ENCODE results near the gene COL12A1.

DNA sequence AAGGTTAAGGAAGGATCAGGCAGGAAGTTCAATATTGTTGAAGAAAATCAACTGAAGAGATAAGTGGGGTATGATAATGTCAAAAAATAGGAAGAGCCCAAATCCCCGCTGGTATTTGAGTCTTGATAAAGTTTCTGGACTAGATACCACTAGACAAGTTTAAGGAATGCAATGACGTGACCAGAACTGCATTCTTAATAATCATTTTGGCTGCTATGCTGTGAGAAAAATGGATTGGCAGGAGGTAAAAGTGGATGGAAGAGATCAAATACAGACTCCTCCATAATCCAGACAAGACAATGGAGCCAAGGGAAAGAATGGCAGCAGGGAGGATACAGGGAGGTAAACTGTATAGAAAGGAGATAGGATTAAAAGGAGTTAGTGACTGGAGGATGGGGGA, 128.2 kb downstream of the COL12A1 start:
- TF ChIP-seq, protein P1, sequence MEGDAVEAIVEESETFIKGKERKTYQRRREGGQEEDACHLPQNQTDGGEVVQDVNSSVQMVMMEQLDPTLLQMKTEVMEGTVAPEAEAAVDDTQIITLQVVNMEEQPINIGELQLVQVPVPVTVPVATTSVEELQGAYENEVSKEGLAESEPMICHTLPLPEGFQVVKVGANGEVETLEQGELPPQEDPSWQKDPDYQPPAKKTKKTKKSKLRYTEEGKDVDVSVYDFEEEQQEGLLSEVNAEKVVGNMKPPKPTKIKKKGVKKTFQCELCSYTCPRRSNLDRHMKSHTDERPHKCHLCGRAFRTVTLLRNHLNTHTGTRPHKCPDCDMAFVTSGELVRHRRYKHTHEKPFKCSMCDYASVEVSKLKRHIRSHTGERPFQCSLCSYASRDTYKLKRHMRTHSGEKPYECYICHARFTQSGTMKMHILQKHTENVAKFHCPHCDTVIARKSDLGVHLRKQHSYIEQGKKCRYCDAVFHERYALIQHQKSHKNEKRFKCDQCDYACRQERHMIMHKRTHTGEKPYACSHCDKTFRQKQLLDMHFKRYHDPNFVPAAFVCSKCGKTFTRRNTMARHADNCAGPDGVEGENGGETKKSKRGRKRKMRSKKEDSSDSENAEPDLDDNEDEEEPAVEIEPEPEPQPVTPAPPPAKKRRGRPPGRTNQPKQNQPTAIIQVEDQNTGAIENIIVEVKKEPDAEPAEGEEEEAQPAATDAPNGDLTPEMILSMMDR (conservative IDR thresholded peaks at IDR 0.05; ENCODE audit: low read depth, low read length), result no peak
- TF ChIP-seq EZH2 (IDR thresholded peaks at IDR 0.05; ENCODE audit: borderline replicate concordance, low read depth, low read length, poor library complexity, severe bottlenecking), result no peak
